HG02840 (cell line): ENCODE results near the gene MCRIP2.
A peak's percentile ranks its signal among the peaks of the same experiment; 100 is the strongest.
"Not testable (repeated sequence)": the region's sequence is repeated elsewhere in the genome, so short reads cannot be mapped to it uniquely, and the experiment has no call there.

Source experiments
- ATAC-seq: cut with Tn5 transposase; IDR thresholded peaks from one replicate; pipeline ENCODE4 v1.9.1; 2021; ENCODE audit warnings: mild to moderate bottlenecking, moderate library complexity, moderate number of reproducible peaks; ENCODE audit not compliant: unreplicated experiment, low FRiP score

Gene MCRIP2

GRCh38 chr16:678858-679813, 37.5 kb downstream of the MCRIP2 start:
- ATAC-seq = peak; percentile 4

DNA sequence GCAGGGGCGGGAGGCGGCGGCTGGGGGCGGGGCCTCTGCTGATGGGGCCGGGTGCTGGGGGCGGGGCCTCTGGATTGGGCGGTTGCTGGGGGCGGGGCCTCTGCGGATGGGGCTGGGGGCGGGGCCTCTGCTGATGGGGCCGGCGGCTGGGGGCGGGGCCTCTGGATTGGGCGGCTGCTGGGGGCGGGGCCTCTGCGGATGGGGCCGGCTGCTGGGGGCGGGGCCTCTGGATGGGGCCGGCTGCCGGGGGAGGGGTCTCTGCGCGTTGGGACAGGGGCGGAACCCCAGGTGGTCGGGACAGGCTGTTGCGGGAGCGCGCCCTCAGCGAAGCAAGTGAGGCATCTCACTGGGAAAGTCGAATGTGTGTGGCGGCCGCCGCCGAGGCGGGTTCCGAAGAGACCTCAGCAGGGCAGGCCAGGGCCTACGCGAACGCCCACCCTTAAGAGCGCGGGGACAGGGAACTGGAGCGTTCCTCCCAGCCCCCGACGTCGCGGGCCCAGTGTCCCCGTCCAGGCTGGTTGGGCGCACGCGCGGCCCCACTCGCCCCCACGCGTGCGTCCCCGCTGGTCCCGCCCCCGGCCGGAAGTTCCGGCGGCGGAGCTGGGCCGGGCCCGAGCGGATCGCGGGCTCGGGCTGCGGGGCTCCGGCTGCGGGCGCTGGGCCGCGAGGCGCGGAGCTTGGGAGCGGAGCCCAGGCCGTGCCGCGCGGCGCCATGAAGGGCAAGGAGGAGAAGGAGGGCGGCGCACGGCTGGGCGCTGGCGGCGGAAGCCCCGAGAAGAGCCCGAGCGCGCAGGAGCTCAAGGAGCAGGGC, 38.4 kb downstream of the MCRIP2 start, which contains the start of gene STUB1:
STUB1 (plus strand) TSS at position 597 of the 811 bp plus-strand sequence; CDS start at position 713, 116 bp downstream.
- peak; percentile 31 for ATAC-seq

DNA sequence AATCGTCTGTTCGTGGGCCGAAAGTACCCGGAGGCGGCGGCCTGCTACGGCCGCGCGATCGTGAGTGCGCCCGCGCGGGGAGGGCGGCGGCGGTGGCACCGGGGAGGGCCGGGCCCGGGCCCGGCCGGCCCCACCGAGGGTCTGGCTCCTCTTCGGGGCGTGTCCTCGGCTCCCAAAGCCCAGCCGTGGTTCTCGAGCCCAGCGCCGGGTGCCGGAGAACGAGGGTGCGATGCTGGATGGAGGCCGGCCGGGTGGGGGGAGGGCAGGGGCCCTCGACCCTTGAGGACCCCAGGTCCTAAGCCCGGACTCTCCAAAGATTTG, 39.0 kb downstream of the MCRIP2 start:
- no peak for ATAC-seq

DNA sequence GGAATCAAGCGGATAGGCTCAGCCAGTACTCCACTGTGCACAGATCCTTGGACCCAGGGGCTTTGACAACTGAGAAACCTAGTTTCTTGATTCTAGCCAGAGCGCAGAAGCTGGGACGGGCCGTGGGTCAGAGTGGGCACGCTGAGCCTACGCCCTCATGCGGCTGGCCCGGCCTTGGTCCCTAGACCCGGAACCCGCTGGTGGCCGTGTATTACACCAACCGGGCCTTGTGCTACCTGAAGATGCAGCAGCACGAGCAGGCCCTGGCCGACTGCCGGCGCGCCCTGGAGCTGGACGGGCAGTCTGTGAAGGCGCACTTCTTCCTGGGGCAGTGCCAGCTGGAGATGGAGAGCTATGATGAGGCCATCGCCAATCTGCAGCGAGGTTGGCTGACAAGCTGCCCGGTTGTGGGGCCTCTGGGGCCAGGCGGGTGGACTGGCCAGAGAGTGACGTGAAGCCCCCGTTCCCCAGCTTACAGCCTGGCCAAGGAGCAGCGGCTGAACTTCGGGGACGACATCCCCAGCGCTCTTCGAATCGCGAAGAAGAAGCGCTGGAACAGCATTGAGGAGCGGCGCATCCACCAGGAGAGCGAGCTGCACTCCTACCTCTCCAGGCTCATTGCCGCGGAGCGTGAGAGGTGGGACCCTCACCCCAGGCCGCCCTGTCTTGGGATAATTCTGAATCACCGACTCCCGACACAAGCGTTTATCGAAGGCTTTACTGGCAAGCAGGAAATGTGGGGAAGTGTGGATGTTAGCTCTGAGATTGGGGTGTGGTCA, 39.5 kb downstream of the MCRIP2 start:
- ATAC-seq = no peak

DNA sequence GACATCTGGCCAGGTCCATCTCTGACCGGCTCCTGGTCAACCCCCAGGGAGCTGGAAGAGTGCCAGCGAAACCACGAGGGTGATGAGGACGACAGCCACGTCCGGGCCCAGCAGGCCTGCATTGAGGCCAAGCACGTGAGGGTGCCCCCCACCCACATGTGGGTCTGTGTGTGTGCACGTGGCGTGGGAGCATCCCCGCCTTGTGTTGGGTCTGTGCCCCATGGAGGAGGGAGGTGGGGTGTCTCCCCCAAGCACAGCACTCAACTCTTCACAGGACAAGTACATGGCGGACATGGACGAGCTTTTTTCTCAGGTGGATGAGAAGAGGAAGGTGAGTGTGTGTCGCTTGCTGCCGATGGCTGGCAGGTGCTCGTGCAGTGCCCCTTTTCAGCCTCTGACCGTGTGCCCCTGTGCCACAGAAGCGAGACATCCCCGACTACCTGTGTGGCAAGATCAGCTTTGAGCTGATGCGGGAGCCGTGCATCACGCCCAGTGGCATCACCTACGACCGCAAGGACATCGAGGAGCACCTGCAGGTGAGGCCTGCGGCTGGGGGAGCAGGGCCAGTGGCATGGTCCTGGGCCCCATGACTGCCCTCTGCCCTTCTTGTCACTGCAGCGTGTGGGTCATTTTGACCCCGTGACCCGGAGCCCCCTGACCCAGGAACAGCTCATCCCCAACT, 40.3 kb downstream of the MCRIP2 start:
- ATAC-seq = no peak

GRCh38 chr16:682493-683395, 41.1 kb downstream of the MCRIP2 start:
- ATAC-seq = no peak

- peak; percentile 6 for ATAC-seq
Measured at GRCh38 chr16:683396-684070, 41.9 kb downstream of the MCRIP2 start.

GRCh38 chr16:684071-684794, 42.6 kb downstream of the MCRIP2 start, which contains the start of gene JMJD8:
JMJD8 (minus strand) TSS chr16:684334; CDS start chr16:684319, 15 bp downstream.
- peak; percentile 49 for ATAC-seq

DNA sequence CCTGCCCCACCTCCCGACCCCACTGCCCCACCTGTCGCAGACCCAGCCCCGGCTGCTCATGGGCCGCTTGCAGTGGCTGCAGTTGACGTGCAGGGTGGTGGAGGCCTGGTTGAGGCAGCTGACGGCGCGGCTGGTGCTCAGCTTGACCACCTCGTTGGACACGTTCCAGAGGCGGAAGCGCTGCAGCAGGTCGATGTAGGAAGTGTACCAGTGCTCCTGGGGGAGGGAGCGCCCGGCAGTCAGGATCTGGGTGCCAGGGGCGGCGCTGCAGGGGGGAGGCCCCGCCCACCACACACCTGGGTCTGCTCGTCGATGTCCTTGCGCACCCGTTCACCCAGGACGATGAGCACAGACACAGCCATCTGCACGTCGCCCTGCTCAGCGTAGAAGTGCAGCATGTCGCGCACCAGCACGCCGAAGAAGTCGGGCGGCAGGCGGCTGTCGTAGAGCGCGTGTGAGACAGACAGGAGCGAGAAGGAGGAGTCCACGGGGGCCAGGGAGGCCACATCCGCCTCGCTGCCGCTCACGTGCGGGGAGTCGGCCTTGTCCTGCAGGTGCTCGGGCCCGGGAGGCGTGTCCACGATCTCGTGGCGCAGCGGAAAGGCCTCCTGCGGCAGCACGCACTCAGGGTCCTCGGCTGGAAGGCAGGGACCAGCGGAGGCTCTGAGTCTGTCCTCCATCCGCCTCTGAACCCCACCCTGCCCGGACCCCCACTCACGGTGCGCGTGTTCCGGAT, 43.5 kb downstream of the MCRIP2 start:
- no peak for ATAC-seq

- ATAC-seq = no peak
Measured at GRCh38 chr16:685967-686366, 44.3 kb downstream of the MCRIP2 start.

DNA sequence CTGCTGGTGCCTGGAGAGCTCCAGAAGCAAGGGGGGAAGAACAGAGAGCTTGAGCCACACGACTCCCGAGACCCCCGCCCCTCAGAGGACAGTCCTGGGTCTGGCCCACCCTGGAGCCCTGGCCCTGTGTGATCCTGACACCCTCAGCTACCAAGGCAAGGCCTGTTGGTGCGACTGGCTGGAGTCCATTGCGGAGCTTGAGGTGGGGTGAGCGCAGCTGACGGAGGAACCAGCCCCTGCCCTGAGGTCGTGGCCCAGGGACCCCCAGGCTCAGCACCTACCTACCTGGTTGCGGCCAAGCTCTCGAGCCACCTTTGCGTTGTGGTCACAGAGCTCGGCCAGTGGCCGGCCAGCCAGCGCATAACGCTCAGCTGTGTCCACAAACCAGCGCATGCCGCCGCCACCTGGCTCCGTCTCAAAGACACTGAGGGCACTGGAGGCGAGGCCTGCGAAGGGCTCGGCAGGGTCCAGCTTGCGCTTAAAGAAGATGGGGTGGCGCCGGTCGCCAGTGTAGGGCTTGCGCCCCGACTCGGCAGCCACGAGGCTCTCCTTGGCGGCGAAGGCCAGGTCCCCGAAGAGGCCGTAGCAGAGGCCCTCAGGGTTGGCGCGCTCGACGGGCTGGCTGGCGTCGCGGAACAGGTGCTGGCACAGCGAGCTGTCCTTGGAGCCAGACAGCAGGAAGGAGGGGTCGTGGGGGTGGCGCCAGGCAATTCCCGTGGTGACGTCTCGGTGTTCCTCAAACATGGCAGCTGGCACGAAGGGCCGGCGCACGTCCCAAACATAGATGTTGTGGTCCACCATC, 45.0 kb downstream of the MCRIP2 start:
- no peak for ATAC-seq

DNA sequence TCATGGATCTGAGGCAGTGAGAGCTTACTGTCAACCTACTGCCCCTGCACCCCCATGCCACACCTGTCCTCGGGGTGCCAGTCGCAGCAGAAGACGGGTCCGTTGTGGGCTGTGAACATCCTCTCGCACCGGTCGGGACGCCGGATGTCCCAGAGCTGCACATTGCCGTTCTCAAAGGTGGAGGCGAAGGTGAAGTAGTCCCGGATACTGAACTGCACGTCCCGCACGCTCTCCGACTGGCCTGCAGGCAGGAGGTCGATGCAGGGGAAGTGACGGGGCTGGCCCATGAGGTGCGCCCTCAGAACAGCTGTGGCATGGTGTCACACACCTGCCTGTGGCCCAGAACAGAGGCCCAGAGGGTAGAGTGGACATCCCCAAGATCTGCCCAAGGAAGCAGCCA, 45.9 kb downstream of the MCRIP2 start:
- ATAC-seq = no peak

GRCh38 chr16:689175-689897, 47.7 kb downstream of the MCRIP2 start:
- no peak for ATAC-seq

- ATAC-seq = not testable (repeated sequence)
Measured at GRCh38 chr16:691242-691641, 49.6 kb downstream of the MCRIP2 start.

DNA sequence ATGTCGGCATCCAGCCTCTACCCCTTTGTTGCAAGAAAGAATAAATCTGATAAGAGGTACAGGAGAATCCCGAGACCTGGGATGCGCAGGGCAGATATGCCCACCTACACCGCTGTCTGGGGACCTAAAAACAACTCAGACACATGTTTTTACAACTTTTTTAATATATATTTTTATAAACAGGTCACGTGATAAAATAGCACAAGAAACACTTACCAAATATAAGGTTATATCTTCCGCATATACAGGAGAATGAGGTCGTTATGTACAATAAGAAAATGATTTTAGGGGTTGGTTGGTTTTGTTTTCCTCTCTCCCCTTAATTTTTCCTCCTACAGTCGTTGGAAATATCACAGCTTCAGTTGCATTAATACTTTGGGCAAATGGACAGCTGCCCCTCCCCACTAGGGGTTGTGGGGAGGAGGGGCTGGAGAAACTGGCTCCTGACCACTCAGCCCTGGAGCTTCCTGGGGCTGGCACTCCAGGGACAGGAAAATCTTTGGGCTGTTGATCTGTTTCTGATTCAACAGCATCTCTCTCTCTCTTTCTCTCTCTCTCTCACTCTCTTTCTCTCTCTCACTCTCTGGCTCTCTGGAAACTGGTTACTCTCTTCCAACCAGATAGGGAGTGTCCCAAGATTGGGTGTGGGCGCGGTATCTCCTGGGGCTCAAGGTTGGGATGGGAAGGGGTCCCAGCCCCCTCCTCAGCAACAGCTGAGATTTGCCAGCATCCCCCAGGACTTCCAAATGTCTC, 50.9 kb downstream of the MCRIP2 start:
- no peak for ATAC-seq
